ENCODE results near the gene POU2F3. TPM values are rescaled to one million over a fixed set of nuclear protein-coding genes. Genes with fewer than 3 reads are reported as not detected.

POU2F3 gene
- total and polyA plus RNA-seq, 4 donors, result 0.31 to 2.4 TPM; not detected in 2

DNA sequence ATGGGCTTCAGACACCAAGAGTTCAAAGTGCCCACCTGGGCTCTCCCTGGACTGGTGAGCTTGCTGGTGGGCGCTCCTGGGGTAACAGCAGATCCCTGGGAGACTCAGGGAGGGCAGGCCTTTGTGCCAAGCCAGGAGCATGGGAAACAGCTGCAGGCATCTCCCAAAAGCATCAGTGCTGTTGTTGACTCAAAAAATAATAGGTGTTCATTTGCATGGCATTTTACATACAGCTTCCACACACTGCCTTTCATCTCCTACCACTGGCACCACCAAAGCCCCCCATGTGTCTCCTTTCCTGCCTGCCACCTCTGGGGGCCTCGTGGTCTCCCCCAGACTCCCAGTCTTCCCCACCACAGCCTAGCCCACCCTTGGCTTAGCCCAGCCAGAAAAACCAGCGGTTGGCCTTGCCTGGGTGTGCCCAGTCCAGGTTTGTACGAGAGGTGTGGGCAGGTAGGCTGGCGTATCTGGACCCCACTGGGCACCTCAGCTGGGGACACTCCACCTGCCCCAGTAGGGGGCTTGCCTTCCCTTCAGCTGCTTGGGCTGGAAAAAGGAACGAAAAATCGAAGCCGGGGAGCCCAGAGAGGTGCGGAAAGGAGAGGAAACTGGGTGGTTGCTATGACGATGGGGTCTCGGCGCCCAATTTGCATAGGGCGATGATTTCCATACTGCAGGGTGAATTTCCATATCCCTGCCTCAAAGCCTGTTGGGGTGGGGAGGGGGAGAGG lies 15.0 kb downstream of the POU2F3 start:
- DNase-seq (no peak), ATAC-seq (ENCODE audit: low FRiP score) (no peak)
- intact Hi-C loops (cut with DNase I), result no loop called here
- 16 to 22% methylated on average over 13 of the region's 13 CpGs for WGBS, 2 donors
- Histone ChIP-seq H3K4me1 (ENCODE audit: control insufficient read depth in 1 of 2, insufficient read depth in 2 of 2, low read length in 2 of 2) (no peaks in the 10 kb centered on the region), H3K4me3 (ENCODE audit: low read length in 2 of 2) (no peak overlapping the region), H3K9me3 (ENCODE audit: control insufficient read depth, low read length) (no peaks in the 10 kb centered on the region), H3K36me3 (ENCODE audit: control insufficient read depth in 1 of 2, insufficient read depth in 2 of 2, low read length in 1 of 2) (no peaks in the 10 kb centered on the region), H3K27ac (ENCODE audit: low read depth in 1 of 2, low read length in 2 of 2) (no peak overlapping the region), H3K27me3 (ENCODE audit: control insufficient read depth in 1 of 2, insufficient read depth in 2 of 2, low read length in 1 of 2) (no peaks in the 10 kb centered on the region)

DNA sequence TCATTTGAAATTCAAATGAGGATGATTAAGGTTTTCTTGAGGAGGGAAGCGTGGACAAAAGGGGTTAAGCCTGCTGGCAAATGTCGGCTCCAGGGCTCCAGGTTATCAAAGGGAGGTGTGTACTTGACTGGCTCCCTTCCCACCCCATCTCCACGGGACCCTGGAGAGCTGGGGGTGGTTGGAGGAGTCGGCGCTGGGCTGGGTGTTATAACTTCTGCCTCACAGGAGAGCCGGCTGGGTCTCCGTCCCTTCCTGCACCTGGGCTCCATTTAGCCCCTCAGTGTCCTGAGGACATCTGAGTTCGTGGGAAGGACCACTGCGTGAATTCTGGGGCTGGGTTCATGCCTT lies 15.6 kb downstream of the POU2F3 start:
- no peak overlapping the region for H3K4me3 ChIP-seq (ENCODE audit: low read length in 2 of 2)
- no peaks in the 10 kb centered on the region for H3K4me1 ChIP-seq (ENCODE audit: control insufficient read depth in 1 of 2, insufficient read depth in 2 of 2, low read length in 2 of 2)
- H3K36me3 ChIP-seq (ENCODE audit: control insufficient read depth in 1 of 2, insufficient read depth in 2 of 2, low read length in 1 of 2), result no peaks in the 10 kb centered on the region
- DNase-seq (no peak), ATAC-seq (ENCODE audit: low FRiP score) (no peak)
- intact Hi-C loops (cut with DNase I), result no loop called here
- H3K9me3 ChIP-seq (ENCODE audit: control insufficient read depth, low read length), result no peaks in the 10 kb centered on the region
- 11 to 22% methylated on average over 9 of the region's 9 CpGs for WGBS, 2 donors
- H3K27me3 ChIP-seq (ENCODE audit: control insufficient read depth in 1 of 2, insufficient read depth in 2 of 2, low read length in 1 of 2), result no peaks in the 10 kb centered on the region
- no peak overlapping the region for H3K27ac ChIP-seq (ENCODE audit: low read depth in 1 of 2, low read length in 2 of 2)

DNA sequence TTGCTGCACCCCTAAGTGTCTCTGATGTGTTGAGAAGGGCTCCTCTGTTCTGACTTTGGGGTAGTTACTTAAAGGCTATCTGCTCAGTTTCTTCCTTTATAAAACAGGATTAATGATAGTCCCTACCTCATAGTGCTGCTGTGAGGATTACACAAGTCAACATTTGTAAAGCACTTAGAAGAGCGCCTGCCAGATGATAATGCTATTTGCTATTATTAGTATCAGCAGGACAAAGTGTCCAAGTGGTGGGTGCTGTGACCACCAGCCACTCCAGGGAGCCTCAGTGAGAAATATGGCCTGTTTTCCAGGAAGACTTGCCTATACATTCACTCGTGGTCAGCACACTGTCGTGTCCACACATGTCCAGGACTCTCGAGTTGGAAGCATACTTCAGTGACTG lies 16.2 kb downstream of the POU2F3 start:
- WGBS, 2 donors, result 61 to 65% methylated on average over 4 of the region's 4 CpGs
- no peak for ATAC-seq (ENCODE audit: low FRiP score)

DNA sequence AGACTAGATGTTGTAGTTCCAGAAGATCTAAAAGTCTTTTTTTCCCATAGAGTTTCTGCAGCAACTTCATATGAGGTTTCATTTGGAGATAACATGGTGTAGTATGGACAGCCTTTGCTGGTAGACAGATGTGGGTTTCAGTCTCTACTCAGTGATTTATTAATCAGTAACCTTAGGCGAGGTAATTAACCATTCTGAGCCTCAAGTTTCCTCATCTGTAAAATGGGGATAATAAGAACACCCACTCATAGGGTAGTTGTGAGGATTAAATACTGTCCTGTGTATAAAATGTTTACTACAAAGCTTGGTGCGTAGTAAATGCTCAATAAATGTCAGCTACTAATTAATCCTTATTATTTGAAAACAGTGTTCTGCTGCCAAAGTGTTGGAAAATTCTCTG lies 16.8 kb downstream of the POU2F3 start:
- 88 to 90% methylated on average over 2 of the region's 2 CpGs for WGBS, 2 donors
- H3K36me3 ChIP-seq (ENCODE audit: control insufficient read depth in 1 of 2, insufficient read depth in 2 of 2, low read length in 1 of 2), result no peaks in the 10 kb centered on the region
- no peaks in the 10 kb centered on the region for H3K27me3 ChIP-seq (ENCODE audit: control insufficient read depth in 1 of 2, insufficient read depth in 2 of 2, low read length in 1 of 2)
- DNase-seq, result no peak
- no peak for ATAC-seq (ENCODE audit: low FRiP score)
- H3K9me3 ChIP-seq (ENCODE audit: control insufficient read depth, low read length), result no peaks in the 10 kb centered on the region
- no peak overlapping the region for H3K27ac ChIP-seq (ENCODE audit: low read depth in 1 of 2, low read length in 2 of 2)
- intact Hi-C loops (cut with DNase I), result no loop called here
- H3K4me1 ChIP-seq (ENCODE audit: control insufficient read depth in 1 of 2, insufficient read depth in 2 of 2, low read length in 2 of 2), result no peaks in the 10 kb centered on the region
- no peak overlapping the region for H3K4me3 ChIP-seq (ENCODE audit: low read length in 2 of 2)

More for the DNA sequence above, 16.2 kb downstream of the POU2F3 start:
- intact Hi-C loops (cut with DNase I), result no loop called here
- H3K4me1 ChIP-seq (ENCODE audit: control insufficient read depth in 1 of 2, insufficient read depth in 2 of 2, low read length in 2 of 2), result no peaks in the 10 kb centered on the region
- no peak overlapping the region for H3K4me3 ChIP-seq (ENCODE audit: low read length in 2 of 2)
- no peaks in the 10 kb centered on the region for H3K9me3 ChIP-seq (ENCODE audit: control insufficient read depth, low read length)
- no peaks in the 10 kb centered on the region for H3K27me3 ChIP-seq (ENCODE audit: control insufficient read depth in 1 of 2, insufficient read depth in 2 of 2, low read length in 1 of 2)
- no peak for DNase-seq
- H3K36me3 ChIP-seq (ENCODE audit: control insufficient read depth in 1 of 2, insufficient read depth in 2 of 2, low read length in 1 of 2), result no peaks in the 10 kb centered on the region
- H3K27ac ChIP-seq (ENCODE audit: low read depth in 1 of 2, low read length in 2 of 2), result no peak overlapping the region

DNA sequence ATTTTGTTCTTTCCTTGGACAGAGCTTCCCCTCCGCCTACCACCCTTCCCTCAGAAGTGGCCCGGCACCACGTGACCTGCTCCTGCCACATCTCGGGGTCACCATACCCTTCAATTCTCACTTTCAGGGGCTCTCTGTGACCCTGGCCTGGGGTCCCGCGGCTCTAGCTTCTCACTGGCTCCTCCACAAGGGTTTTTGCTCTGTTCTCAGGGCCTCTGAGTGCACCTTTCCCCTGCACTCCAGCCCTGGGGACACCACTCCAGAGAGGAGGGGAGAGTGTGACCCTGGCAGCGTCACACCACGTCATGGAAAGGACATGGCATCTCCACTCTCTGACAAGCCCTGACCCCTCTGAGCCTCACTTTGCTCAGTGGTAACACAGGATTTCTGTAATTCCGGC lies 17.4 kb downstream of the POU2F3 start:
- Histone ChIP-seq H3K27ac (ENCODE audit: low read depth in 1 of 2, low read length in 2 of 2) (no peak overlapping the region), H3K4me3 (ENCODE audit: low read length in 2 of 2) (no peak overlapping the region), H3K27me3 (ENCODE audit: control insufficient read depth in 1 of 2, insufficient read depth in 2 of 2, low read length in 1 of 2) (no peaks in the 10 kb centered on the region), H3K4me1 (ENCODE audit: control insufficient read depth in 1 of 2, insufficient read depth in 2 of 2, low read length in 2 of 2) (no peaks in the 10 kb centered on the region), H3K36me3 (ENCODE audit: control insufficient read depth in 1 of 2, insufficient read depth in 2 of 2, low read length in 1 of 2) (no peaks in the 10 kb centered on the region), H3K9me3 (ENCODE audit: control insufficient read depth, low read length) (no peaks in the 10 kb centered on the region)
- intact Hi-C loops (cut with DNase I), result no loop called here
- 86 to 87% methylated on average over 9 of the region's 9 CpGs for WGBS, 2 donors
- DNase-seq (no peak), ATAC-seq (ENCODE audit: low FRiP score) (no peak)

DNA sequence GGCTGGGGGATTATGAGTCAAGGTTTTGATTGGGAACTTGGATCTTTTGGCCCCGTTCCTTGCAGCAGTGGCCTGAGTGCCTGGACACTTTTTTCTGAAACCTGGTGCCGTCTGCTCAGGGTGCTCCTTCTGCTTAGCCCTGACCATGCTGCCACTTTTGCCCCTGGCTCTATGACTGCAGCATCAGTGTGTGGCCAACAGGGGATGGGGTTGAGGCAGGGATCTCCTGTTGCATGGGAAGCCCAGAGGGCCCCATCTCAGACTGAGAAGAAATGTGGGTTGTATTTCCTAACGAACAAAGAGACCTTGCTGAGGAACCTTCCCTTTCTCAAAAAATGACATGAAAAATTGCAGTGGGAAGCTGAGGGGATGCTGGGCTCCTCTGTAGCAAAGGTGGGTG lies 18.7 kb downstream of the POU2F3 start:
- DNase-seq (no peak), ATAC-seq (ENCODE audit: low FRiP score) (no peak)
- WGBS, 2 donors, result 69 to 73% methylated on average over 3 of the region's 3 CpGs
- Histone ChIP-seq H3K4me3 (ENCODE audit: low read length in 2 of 2) (no peak overlapping the region), H3K27me3 (ENCODE audit: control insufficient read depth in 1 of 2, insufficient read depth in 2 of 2, low read length in 1 of 2) (no peaks in the 10 kb centered on the region), H3K27ac (ENCODE audit: low read depth in 1 of 2, low read length in 2 of 2) (no peak overlapping the region), H3K4me1 (ENCODE audit: control insufficient read depth in 1 of 2, insufficient read depth in 2 of 2, low read length in 2 of 2) (no peaks in the 10 kb centered on the region), H3K36me3 (ENCODE audit: control insufficient read depth in 1 of 2, insufficient read depth in 2 of 2, low read length in 1 of 2) (no peaks in the 10 kb centered on the region), H3K9me3 (ENCODE audit: control insufficient read depth, low read length) (no peaks in the 10 kb centered on the region)
- intact Hi-C loops (cut with DNase I), result no loop called here

DNA sequence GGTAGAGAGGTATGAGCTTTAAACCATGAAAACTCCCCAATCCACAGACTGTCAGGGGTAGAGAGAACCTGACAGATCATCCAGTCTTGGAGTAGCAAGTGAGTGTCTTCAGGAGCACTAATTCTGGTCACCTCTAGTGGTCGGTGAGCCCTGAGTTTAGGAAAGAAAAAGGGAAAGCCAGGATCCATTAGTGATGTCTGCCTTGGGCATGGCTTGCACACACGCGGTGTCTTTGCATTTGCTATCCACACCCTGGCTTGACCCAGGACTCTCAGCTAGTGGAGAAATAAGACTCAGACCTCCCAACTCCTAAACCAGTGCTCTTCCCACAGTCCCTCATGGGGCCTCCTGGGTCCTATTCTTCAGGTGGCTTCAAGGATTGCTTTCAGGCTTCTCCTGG lies 19.3 kb downstream of the POU2F3 start:
- Histone ChIP-seq H3K36me3 (ENCODE audit: control insufficient read depth in 1 of 2, insufficient read depth in 2 of 2, low read length in 1 of 2) (no peaks in the 10 kb centered on the region), H3K27ac (ENCODE audit: low read depth in 1 of 2, low read length in 2 of 2) (no peak overlapping the region), H3K27me3 (ENCODE audit: control insufficient read depth in 1 of 2, insufficient read depth in 2 of 2, low read length in 1 of 2) (no peaks in the 10 kb centered on the region), H3K9me3 (ENCODE audit: control insufficient read depth, low read length) (no peaks in the 10 kb centered on the region), H3K4me1 (ENCODE audit: control insufficient read depth in 1 of 2, insufficient read depth in 2 of 2, low read length in 2 of 2) (no peaks in the 10 kb centered on the region), H3K4me3 (ENCODE audit: low read length in 2 of 2) (no peak overlapping the region)
- DNase-seq, result no peak
- intact Hi-C loops (cut with DNase I), result no loop called here
- 92 to 97% methylated on average over 3 of the region's 3 CpGs for WGBS, 2 donors
- no peak for ATAC-seq (ENCODE audit: low FRiP score)

DNA sequence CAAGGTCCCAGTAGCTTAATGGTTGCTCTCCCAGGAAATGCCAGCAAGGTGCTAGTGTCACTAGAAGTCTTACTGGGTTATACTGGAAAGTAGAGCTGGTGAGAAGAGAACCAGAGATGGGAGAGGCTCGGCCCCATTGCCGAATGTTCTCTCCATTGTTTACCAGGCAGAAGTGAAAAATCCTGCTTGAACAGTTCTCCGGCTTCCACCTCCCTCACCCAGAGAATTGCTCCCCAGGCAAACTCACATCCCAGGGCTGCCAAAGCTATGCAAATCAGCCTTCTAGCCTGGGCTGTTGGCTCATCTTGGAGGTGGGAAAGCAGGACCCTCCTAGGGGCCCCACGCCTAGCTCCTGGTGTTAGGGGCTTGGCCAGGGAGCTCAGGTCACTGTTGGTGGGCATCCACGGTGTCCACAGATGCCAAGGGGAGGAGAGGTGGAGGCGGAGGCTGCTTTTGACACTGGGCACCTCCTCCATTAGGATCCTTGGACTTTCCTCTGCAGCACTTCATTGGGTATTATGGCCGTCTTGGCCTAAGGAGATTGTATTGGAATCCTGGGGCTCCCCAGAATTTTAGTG lies 20.1 kb downstream of the POU2F3 start:
- H3K4me3 ChIP-seq (ENCODE audit: low read length in 2 of 2), result no peak overlapping the region
- intact Hi-C loops (cut with DNase I), result no loop called here
- H3K9me3 ChIP-seq (ENCODE audit: control insufficient read depth, low read length), result no peaks in the 10 kb centered on the region
- no peaks in the 10 kb centered on the region for H3K4me1 ChIP-seq (ENCODE audit: control insufficient read depth in 1 of 2, insufficient read depth in 2 of 2, low read length in 2 of 2)
- DNase-seq (no peak), ATAC-seq (ENCODE audit: low FRiP score) (no peak)
- no peaks in the 10 kb centered on the region for H3K36me3 ChIP-seq (ENCODE audit: control insufficient read depth in 1 of 2, insufficient read depth in 2 of 2, low read length in 1 of 2)
- H3K27ac ChIP-seq (ENCODE audit: low read depth in 1 of 2, low read length in 2 of 2), result no peak overlapping the region
- no peaks in the 10 kb centered on the region for H3K27me3 ChIP-seq (ENCODE audit: control insufficient read depth in 1 of 2, insufficient read depth in 2 of 2, low read length in 1 of 2)
- 93 to 94% methylated on average over 7 of the region's 7 CpGs for WGBS, 2 donors

DNA sequence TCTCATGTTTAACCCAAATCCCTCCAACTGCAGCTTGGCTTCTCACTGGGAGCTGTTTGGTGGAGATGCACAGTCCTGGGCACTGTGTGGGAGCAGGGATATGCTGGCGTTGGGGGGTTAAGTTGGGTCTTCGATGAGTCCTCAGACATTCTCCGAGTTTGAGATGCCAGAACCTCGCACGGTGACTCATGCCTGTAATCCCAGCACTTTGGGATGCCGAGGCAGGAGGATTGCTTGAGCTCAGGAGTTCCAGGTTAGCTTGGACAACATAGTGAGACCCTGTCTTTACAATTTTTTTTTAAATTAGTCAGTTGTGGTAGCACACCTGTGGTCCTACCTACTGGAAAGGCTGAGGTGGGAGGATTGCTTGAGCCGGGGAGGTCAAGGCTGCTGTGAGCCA lies 20.7 kb downstream of the POU2F3 start:
- Histone ChIP-seq H3K36me3 (ENCODE audit: control insufficient read depth in 1 of 2, insufficient read depth in 2 of 2, low read length in 1 of 2) (no peaks in the 10 kb centered on the region), H3K4me1 (ENCODE audit: control insufficient read depth in 1 of 2, insufficient read depth in 2 of 2, low read length in 2 of 2) (no peaks in the 10 kb centered on the region), H3K27me3 (ENCODE audit: control insufficient read depth in 1 of 2, insufficient read depth in 2 of 2, low read length in 1 of 2) (no peaks in the 10 kb centered on the region), H3K4me3 (ENCODE audit: low read length in 2 of 2) (no peak overlapping the region), H3K9me3 (ENCODE audit: control insufficient read depth, low read length) (no peaks in the 10 kb centered on the region), H3K27ac (ENCODE audit: low read depth in 1 of 2, low read length in 2 of 2) (no peak overlapping the region)
- intact Hi-C loops (cut with DNase I), result no loop called here
- DNase-seq (no peak), ATAC-seq (ENCODE audit: low FRiP score) (no peak)
- WGBS, 2 donors, result 92 to 93% methylated on average over 7 of the region's 7 CpGs
